GM12872 (cell line): ENCODE results near the gene BLID.

Experiments
- CTCF ChIP-seq: IDR thresholded peaks from 3 replicates; pipeline ENCODE4 v1.5.1; 2011; ENCODE audit warnings: low read depth, mild to moderate bottlenecking, low read length, moderate library complexity; ENCODE audit not compliant: insufficient read depth

BLID gene

GRCh38 chr11:122158171-122158570, 42.2 kb upstream of the BLID start:
- TF ChIP-seq CTCF: no peak

- no peak for TF ChIP-seq CTCF
Measured at GRCh38 chr11:122157653-122158161, 41.7 kb upstream of the BLID start.

- TF ChIP-seq CTCF: no peak
Measured at GRCh38 chr11:122156940-122157382, 40.9 kb upstream of the BLID start.

GRCh38 chr11:122155765-122156527, 39.9 kb upstream of the BLID start:
- no peak for TF ChIP-seq CTCF

GRCh38 chr11:122154994-122155393, 39.0 kb upstream of the BLID start:
- no peak for TF ChIP-seq CTCF

GRCh38 chr11:122154227-122154626, 38.2 kb upstream of the BLID start:
- TF ChIP-seq CTCF: no peak

GRCh38 chr11:122153746-122154145, 37.7 kb upstream of the BLID start:
- TF ChIP-seq CTCF: no peak
